H1 (cell line): Measurements from ENCODE around the gene NRXN3.

Experiments
- CHD1 ChIP-seq: IDR thresholded peaks from 2 replicates; pipeline ENCODE4 v1.6.1; 2012; ENCODE audit warnings: low read depth, low read length, improper control_type of control experiment
- CREB1 ChIP-seq: IDR thresholded peaks from 2 replicates; pipeline ENCODE4 v1.6.1; 2012; ENCODE audit warnings: inconsistent platforms
- CTCF ChIP-seq, 3 experiments: IDR thresholded peaks; 1 replicate in 2 of 3; 2 replicates in 1 of 3; pipeline versions ENCODE4 v1.5.1 to v1.6.1; 2011; ENCODE audit warnings: low read length in 3 of 3, mild to moderate bottlenecking in 3 of 3, inconsistent platforms in 2 of 3, low read depth in 1 of 3, moderate library complexity in 1 of 3; ENCODE audit not compliant: insufficient read depth in 1 of 3; ENCODE audit errors: control extremely low read depth in 1 of 3
- E2F6 ChIP-seq: IDR thresholded peaks from 2 replicates; pipeline ENCODE4 v1.6.1; 2012; ENCODE audit warnings: inconsistent platforms
- GABPA ChIP-seq: IDR thresholded peaks from 2 replicates; pipeline ENCODE4 v1.6.1; 2011; ENCODE audit warnings: mild to moderate bottlenecking, low read length, moderate library complexity, borderline replicate concordance; ENCODE audit not compliant: insufficient read depth
- POLR2A ChIP-seq, 2 experiments: IDR thresholded peaks; 1 replicate in 1 of 2; 2 replicates in 1 of 2; pipeline ENCODE4 v1.6.1; 2011; ENCODE audit warnings: low read depth in 2 of 2, low read length in 2 of 2, mild to moderate bottlenecking in 2 of 2; ENCODE audit errors: control extremely low read depth in 1 of 2
- SAP30 ChIP-seq: fragments of 300-600 bp; sonication (generic); IDR thresholded peaks from 2 replicates; pipeline ENCODE4 v1.7.1; 2012; ENCODE audit warnings: low read length, moderate library complexity, mild to moderate bottlenecking, inconsistent platforms; ENCODE audit not compliant: insufficient read depth, insufficient replicate concordance
- TAF1 ChIP-seq: IDR thresholded peaks from 2 replicates; pipeline ENCODE4 v1.6.1; 2011; ENCODE audit warnings: mild to moderate bottlenecking, low read depth, low read length
- YY1 ChIP-seq: IDR thresholded peaks from 2 replicates; pipeline ENCODE4 v1.6.1; 2011; ENCODE audit warnings: low read depth, mild to moderate bottlenecking, low read length

- TF ChIP-seq POLR2A (IDR thresholded peaks at IDR 0.05; ENCODE audit: control extremely low read depth in 1 of 2, low read depth in 2 of 2, low read length in 2 of 2) (no peak), SAP30 (no peak), CHD1 (no peak), YY1 (no peak), GABPA (no peak), E2F6 (no peak), TAF1 (no peak), CTCF (IDR thresholded peaks at IDR 0.05; ENCODE audit: control extremely low read depth in 1 of 3, insufficient read depth in 1 of 3, low read depth in 1 of 3, low read length in 3 of 3) (no peak), CREB1 (no peak)
These were observed 50.1 kb downstream of the NRXN3 start for GRCh38 chr14:78220273-78220672.
